HG03159 (cell line): ENCODE measurements around the gene GKN1.
"Not testable (repeated sequence)": the region's sequence is repeated elsewhere in the genome, so short reads cannot be mapped to it uniquely, and the experiment has no call there.

Source experiments
- ATAC-seq: cut with Tn5 transposase; IDR thresholded peaks from one replicate; pipeline ENCODE4 v1.9.1; 2021; ENCODE audit warnings: mild to moderate bottlenecking, moderate library complexity; ENCODE audit not compliant: unreplicated experiment

Gene GKN1

DNA sequence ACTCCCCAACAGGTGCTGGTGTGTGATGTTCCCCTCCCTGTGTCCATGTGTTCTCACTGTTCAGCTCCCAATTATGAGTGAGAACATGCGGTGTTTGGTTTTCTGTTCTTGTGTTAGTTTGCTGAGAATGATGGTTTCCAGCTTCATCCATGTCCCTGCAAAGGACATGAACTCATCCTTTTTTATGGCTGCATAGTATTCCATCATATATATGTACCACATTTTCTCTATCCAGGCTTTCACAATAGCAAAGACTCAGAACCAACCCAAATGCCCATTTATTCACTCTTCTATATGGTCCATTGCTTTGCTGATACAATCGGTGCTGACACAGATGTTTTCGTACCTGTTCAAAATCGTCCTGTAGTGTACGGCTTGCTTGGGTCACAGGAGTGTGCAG is 19.0 kb upstream of the GKN1 start:
- ATAC-seq: not testable (repeated sequence)

DNA sequence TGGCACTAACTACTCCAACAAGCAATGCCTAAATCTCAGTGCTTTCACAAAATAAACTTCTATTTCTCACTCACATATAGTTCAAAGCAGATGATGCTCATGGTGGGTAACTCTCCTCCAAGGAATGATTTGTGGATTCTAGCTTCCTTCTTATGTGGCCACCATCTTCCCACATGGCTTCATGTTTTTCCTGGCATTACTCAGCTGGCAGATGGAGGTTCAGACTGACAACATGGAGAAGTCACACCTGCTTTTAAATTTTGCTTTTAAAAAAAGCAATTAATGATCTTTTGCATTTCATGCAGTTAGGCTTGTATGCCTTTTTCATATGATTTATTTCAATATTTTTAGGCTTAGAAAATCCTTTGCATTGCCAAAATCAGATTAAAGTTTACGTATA is 15.4 kb upstream of the GKN1 start:
- no peak for ATAC-seq

DNA sequence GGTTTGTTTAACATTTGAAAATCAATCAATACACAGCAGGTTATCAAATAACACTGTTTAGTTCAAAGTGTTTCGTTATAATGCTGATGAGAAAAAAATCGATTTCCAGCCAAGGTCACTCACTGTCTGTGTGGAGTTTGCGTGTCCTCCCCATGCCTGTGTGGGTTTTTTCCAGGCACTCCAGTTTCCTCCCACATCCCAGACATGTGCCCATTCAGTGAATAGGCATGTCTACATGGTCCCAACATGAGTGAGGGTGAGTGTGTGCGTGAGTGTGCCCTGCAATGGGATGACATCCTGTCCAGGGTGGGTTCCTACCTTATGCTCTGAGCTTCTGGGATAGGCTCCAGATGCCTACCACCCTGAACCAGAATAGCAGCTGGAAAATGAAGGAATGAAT is 13.1 kb upstream of the GKN1 start:
- ATAC-seq: no peak

DNA sequence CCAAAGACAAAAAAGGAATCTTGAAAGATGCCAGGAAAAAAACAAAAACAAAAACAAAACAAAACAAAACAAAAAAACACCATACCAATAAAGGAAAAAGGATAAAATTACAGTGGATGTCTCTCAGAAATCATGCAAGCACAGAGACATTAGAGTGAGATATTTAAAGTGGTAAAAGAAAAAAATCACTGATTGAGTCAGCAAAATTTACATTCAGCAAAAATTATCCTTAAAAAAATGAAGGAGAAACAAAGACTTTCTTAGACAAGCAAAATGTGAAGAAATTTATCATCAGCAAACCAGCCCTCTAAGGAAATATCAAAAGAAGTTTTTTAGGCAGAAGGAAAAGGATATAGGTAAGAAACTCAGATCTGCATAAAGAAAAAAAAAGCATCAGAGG is 10.2 kb upstream of the GKN1 start:
- ATAC-seq: no peak

DNA sequence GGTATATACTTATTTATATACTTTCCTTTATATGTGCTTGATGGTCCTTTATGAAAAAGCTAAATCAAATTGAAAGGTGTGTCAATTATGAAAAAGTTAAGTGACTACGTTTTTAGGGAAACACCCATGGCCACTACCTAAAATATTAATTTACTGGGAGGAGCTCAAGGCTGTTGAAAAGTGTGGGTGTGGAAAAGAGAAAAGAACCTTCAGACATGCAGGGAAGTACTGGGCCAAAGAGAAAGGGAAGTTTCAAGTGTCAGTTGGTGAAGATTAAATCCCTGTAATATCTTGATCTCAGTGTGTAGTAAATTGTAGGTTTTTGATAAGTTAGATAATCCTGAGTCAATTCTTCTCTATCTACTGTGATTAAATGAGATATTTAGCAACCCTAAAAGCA is 6.2 kb upstream of the GKN1 start:
- ATAC-seq: no peak

DNA sequence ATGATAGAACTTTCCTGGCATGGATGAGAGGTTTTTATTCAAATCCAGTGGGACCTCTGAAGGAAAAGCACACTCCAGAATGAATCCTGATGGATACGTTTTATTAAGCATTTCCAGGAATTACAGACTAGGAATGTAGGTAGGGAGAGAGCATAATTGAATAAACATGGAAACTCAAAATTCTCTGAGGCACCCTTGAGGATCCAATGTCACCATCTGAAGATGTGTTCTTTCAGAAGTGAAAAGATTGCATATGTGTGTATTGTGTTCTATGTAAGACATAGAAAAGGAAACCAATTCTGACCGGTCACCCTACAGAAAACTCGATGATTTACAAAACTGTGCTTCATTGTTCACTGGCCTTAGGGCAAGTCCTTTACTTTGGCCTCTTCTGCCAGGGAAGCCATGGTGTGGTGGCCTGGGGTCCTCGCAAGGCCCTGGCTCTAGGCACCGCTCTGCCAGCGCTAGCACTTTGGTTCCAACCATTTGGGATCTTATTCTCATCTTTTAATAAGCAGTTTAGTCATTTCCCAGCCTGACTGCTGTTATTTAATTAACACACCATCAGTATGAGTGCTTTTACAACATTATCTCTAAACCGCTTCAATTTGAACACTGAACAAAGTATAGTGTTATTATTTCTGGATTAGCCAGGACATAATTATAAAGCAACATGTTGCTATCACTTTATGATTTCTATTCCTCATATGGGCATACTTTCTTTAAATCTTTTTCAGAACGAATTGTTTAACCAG is 4.5 kb upstream of the GKN1 start:
- no peak for ATAC-seq

DNA sequence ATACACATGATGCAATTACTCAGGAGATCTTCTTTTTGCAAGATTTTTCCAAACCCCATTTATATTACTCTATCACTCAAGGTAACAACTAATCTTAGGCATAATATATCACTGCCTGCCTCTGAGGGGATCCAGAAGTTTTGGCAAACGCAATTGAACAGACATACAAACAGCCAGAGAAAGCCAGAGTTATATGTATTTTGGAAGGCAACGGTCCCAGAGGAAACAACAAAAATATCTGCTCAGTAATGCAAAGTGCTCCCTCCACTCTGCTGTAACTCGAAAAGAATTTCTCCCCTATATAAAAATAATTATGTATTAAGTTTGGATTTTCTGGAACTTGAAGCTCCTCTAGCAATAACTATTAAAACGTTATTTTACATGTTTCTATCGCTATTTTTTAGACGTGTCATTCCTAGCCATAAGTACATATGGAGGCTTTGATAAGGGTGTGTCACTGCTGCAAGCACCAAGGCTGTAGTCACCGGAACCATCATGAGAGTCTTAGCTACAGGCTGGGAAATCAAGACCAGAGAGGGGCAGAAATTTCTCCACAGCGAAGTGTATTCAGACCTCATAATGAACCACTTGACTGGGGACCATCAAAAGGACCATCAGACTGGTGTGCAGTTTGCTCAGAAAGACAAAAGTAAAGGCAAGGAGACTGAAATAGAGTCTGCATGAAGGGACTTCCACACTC is 3.7 kb upstream of the GKN1 start:
- no peak for ATAC-seq

DNA sequence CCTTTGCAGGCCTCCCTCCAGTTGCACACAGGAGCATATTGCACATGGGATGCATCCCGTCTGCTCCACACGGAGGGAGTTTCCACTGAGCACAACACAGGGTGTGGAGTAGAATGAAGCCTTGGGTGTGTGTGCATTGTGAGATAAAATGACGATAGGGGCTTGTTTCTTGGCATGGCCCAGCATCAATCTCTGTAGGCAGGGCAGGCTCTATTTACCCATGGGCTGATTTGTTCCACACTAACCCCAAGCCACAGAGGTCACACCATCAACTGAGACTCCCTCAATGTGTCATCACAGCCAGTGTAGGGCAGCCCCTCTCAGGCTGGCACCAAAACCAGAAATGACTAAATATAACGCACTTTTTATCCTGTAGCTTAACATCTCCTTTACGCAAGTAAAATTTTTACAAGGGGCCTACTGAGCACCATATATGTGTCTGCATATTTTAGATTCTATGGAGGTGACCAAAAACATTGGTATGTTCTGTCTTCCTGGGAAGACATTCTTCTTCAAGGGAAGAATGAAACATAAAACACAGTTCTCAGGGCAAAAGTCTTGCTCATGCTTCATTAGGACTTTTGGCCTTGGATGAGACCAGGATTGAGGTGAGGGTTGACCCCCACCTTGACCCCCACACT is 2.7 kb upstream of the GKN1 start:
- ATAC-seq: no peak

DNA sequence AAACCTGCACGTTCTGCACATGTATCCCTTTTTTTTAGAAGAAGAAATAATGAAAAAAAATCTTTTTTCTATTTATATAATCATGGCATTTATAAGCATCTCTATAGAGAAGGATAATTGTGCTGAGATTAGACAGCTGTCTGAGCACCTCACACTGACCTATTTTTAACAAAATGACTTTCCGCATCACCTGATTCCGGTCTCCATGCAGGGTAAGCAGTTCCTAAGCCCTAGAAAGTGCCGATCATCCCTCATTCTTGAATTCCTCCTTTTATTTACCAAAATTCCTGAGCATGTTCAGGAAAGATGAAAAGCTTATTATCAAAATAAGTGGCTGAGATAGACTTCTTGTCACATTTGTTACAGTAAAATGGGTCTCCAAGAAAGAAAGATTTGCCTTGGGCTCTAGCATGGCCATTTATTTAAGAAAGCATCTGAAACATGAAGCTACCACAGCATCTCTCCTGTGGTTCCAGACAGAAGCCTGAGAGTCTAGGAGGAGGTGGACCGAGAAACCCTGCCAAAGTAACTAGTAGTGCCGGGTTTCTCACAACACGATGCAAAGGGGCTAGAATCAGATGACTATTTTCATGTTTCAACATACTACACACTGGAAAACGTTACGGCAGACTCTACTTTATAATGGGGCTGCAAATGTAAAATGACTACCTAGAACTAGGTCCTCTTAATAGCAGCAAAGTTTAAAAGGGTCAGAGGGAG is 670 bp downstream of the GKN1 start:
- no peak for ATAC-seq

DNA sequence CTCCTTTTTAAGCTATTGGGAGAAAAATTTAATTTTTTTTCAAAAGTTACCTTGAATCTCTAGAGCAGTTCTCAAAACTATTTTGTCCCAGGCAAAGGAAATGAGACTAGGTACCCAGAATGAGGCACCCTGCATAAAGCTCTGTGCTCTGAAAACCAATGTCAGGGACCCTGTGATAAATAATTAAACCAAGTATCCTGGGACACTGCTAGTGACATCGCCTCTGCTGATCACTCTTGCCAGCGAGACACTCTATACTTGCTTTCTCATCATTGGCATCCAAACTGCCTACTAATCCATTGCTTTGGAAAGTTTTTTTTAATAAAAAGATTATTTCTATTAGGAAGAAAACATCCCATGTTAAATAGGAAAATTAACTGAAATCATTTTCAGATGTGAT is 1.4 kb downstream of the GKN1 start:
- no peak for ATAC-seq

DNA sequence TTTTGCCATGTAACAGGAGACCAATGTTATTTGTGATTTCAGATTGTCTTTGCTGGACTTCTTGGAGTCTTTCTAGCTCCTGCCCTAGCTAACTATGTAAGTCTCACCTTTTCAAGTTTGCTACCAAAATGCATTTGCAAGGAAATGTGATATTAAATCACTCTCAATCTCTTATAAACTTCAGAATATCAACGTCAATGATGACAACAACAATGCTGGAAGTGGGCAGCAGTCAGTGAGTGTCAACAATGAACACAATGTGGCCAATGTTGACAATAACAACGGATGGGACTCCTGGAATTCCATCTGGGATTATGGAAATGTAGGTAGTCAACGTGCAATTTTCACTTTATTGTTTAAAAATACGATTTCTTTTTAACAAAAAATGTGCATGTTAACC is 3.0 kb downstream of the GKN1 start:
- no peak for ATAC-seq

DNA sequence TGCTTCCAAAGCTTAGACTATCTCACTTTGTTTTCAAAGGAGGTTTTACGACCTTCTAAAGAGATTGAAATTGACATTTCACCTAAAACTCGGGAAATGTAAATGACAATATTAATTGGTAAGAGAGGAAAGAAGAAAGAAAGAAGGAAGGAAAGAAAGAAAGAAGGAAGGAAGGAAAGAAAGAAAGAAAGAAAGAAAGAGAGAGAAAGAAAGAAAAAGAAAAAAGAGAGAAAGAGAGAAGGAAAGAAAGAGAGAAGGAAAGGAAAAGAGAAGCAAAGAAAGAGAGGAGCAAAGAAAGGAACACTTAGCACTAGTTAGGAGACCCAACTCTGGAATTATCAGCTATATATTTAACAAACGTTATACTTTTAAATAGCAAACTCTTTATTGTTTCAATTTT is 3.7 kb downstream of the GKN1 start:
- ATAC-seq: no peak

DNA sequence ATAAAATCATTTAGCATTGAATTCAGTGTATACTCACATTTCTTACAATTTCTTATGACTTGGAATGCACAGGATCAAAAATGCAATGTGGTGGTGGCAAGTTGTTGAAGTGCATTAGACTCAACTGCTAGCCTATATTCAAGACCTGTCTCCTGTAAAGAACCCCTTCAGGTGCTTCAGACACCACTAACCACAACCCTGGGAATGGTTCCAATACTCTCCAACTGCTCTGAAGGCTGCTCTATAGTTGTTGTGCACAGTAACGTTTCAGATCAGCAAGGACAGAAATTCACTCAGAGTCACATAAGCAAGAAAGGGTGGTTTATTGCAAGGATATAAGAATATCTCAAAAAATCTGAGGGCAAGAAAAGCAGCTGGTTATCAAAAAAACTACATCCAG is 6.5 kb downstream of the GKN1 start:
- no peak for ATAC-seq

DNA sequence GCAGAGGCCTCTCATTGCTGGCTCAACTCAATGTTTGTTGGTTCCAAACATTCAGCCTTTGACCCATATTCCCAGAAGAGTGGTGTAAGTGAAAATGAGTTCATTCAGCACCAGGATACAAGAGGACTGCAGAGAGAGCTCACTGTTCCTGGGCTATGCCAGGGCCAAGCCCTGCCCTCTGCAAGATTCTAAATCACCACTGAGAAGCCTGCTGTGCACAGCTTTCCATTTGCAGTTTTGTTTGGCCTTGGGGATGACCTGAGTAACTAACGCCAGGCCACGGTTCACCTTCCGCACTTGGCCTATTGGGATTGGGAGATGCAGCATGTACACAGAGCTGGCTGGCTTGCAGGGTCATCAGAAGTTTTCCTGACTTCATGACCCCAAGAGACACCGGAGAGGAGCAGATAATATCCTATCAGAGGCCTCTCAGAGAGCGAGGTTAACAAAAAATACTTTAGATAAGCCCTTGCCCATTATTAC is 12.6 kb downstream of the GKN1 start:
- no peak for ATAC-seq

DNA sequence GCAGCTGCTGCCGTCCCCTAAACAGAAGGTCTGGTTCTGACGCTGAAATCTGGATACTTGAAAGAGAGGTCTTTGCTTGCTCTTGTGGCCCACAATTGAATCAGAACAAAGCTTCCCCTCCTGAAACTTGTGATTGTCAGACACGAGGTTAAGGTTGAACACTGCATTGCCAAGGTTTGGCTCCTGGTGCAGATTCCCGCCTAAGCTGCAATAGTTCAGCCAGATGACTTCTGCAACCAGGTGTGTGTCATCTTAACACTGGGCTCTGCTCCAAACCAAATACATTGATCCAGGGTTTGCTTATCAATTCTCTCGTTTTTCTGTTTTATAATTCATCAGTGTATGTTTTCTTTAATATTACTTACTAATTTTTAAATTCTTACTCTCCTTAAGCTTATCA is 14.6 kb downstream of the GKN1 start:
- no peak for ATAC-seq

DNA sequence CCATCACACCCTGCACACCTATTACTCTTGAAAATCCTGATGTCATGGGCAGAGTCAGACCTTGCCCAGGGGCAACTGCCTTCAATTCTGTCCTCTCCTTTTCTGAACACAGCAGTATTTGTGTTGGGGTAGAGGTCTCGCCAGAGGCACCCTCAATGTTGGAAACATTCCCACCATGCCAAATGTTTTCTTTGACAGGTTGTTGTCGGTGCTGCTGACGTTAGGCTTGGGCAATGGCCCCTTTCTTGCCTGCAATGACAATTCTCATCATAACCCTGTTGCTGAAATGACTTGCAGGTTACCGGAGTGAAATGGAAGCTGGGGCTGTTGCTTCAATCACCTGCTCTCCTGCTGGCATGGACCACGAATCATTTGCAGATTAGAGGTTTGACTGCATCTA is 17.9 kb downstream of the GKN1 start:
- ATAC-seq: no peak

DNA sequence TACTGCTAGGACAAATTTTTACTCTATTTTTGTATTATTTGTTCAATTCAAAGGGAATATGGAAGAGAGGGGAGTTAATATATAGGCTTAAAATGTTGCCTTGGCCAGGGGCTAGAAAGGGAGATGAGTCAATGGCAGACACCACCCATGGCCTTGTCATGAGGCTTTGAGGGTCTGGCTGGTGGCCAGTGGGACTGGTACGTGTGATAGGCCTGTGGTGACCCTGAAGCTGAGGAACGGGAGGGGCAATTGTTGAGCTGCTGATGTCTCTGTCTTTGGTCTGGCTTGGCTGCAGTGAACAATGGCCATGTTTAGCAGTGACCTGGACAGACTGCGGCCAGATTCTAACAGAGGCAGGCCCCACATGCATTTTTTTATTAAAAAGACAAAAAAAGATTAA is 18.5 kb downstream of the GKN1 start:
- ATAC-seq: no peak

DNA sequence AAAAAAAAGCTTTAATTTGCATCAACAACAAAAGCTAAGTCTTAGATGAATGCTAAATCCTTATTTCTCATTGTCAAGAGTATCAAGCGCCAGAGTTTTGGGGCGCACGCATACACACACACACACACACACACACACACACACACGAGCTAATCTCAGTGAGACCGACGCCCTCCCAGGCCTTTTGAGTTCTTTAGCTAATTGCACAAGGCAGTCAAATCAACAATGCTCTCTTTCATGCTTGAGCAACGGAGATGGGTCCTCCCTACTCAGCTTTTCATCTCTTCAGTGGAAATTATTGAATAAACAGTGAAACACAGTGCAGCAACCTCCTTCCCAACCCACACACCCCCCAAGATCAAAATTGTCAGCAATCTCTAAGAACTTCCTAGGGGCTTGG is 19.2 kb downstream of the GKN1 start:
- no peak for ATAC-seq

DNA sequence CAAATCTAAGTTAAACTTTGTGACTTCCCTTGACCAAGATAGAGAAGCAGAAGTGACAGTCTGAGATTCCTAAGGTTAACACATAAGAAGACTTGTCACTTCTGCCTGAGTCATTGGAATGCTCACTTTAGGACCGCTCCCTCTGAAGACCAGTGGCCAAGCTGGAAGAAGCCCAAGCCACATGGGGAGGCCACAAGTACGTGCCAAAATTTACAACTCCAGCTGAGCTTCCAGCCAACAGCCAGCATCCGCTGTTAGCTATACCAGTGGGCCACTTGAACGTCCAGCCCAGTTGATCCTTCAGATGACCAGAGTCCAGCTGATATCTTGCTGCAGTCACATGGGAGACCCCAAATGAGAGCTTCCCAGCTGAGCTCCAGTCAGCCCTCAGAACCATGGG is 20.4 kb downstream of the GKN1 start:
- no peak for ATAC-seq

DNA sequence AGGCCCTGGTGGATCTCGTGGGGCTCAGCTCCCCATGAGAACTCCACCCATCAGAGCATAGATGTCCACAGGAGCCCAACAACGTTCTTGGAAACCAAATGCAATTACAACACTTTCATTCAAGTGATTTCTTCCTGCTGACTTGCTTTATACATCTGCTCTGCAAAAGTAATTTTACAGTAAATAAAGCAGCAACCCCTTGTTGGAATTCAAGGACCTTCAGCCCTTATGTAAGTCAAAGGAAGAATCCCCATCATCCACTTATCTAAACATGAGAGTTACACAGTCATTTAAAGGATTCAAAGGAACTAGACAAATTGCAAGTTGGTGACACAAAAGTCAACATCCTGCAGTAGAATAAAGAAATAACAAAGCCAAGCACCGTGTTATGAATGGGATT is 21.5 kb downstream of the GKN1 start:
- ATAC-seq: no peak

DNA sequence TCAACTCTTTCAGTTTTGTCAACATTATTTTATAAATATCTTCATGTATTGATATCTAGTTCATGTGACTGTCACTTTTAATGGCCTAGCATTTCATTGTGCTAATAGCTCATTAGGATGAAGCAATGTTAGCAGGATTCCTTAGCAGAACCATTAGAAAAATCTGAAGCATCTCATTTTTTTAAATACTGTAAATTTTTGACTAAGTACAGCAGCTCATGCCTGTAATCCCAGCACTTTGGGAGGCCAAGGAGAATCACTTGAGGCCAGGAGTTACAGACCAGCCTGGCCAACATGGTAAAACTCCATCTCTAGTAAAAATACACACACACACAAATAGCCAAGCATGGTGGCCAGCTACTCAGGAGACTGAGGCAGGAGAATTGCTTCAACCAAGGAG is 23.0 kb downstream of the GKN1 start:
- no peak for ATAC-seq

DNA sequence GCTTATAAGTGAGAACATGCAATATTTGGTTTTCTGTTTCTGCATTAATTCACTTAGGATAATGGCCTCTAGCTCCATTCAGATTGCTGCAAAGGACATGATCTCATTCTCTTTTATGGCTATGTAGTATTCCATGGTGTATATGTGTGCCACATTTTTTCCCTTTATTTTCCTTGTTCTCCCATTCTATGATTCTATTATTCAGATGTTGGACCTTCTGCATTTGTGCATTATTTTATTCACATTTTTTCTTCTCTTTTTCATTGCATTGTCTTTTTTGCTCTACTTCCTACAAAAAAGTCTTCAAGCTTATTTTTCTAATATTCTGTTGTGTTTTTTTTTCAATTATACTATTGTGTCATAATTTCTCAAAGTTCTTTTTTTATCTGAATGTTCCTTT is 27.4 kb downstream of the GKN1 start:
- ATAC-seq: no peak
